GM10248 (cell line): ENCODE measurements around the gene EGLN2.
"Not testable (repeated sequence)": the region's sequence is repeated elsewhere in the genome, so short reads cannot be mapped to it uniquely, and the experiment has no call there.

Source experiments
- CTCF ChIA-PET: fragments of 300-600 bp; sonication (Branson Sonifier 250); formaldehyde crosslinking; extraction: SDS; loops from one replicate; lab custom pipeline; 2021; ENCODE audit warnings: antibody characterized with exemption; lab: Yijun Ruan, JAX
- POLR2A ChIA-PET: fragments of 350-650 bp; sonication (Branson Sonifier 250); formaldehyde crosslinking; extraction: SDS; loops from one replicate; lab custom pipeline; 2020; ENCODE audit warnings: antibody characterized with exemption; lab: Yijun Ruan, JAX
- DNase-seq: peaks from one replicate; pipeline ENCODE4 v3.0.0; 2012; ENCODE audit errors: extremely low spot score
- TF ChIP-seq, protein P1 (sequence below): IDR thresholded peaks from 2 replicates; pipeline ENCODE4 v1.5.1; 2012; ENCODE audit warnings: mild to moderate bottlenecking, low read depth; ENCODE audit errors: extremely low read depth, missing control alignments, control extremely low read depth

The EGLN2 gene

DNA sequence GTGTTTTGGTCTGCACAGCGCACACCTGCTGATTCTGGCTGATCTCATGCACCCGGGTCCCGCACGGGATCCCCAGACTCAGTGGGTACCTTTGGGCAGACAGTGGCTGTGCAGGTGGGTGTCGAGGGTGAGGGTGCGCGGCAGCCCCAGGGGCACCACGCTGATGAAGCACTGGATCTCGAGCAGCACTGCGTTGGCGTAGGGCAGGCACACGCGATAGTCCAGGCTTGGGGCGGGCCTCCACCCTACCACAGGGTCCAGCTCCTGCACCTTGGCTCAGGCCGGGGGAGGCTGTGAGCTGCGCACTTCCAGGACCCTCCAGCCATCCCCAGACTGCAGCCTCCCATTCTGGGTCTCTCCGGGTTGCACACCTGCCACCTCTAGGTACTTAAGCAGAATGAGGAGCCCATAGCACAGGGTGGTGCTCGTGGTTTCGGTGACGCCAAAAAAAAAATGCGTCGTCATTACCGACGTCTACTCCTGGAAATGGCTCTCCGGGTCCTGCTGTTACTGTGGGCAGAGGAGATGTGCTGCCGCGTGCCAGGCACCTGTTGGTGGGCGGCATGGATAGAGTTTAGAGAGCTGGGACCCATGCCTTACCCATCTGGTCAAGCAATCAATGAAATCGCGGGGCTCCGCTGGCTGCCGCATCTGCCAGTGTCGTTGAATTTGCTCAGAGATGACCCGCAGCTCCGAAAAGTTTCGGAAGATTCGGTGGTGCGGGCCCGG, 10.5 kb downstream of the EGLN2 start:
- CTCF ChIA-PET = interaction anchor here (0.8 to 2.2 kb wide), 3 partner anchors 10 to 146 kb away, joined by 3 to 9 read pairs (median 4); no protein-coding TSS in a partner anchor
- POLR2A ChIA-PET = no interaction called here
- TF ChIP-seq, protein P1, sequence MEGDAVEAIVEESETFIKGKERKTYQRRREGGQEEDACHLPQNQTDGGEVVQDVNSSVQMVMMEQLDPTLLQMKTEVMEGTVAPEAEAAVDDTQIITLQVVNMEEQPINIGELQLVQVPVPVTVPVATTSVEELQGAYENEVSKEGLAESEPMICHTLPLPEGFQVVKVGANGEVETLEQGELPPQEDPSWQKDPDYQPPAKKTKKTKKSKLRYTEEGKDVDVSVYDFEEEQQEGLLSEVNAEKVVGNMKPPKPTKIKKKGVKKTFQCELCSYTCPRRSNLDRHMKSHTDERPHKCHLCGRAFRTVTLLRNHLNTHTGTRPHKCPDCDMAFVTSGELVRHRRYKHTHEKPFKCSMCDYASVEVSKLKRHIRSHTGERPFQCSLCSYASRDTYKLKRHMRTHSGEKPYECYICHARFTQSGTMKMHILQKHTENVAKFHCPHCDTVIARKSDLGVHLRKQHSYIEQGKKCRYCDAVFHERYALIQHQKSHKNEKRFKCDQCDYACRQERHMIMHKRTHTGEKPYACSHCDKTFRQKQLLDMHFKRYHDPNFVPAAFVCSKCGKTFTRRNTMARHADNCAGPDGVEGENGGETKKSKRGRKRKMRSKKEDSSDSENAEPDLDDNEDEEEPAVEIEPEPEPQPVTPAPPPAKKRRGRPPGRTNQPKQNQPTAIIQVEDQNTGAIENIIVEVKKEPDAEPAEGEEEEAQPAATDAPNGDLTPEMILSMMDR = no peak
- no peak for DNase-seq

DNA sequence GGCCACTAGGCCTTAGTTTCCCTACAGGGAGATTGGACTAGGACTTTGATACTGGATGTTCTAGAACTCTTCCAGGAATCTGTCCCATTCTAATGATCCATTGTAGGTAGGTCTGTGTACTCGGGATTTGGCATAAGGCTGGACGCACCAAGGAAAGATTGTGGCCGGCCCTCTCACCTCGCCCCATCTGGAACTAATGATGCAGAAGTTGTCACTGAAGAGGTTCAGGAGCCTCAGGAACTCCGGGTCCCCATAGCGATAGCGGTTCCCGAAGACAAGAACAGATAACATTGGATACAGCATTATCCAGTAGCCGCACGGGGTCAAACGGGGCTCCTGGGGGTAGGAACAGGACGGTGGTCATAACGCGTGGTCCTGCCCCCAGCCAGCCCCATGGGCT, 11.2 kb downstream of the EGLN2 start:
- TF ChIP-seq, protein P1 = no peak
- POLR2A ChIA-PET = no interaction called here
- DNase-seq = no peak
- CTCF ChIA-PET = interaction anchor here (0.8 kb wide), 1 partner anchor 9 kb away, joined by 3 read pairs; no protein-coding TSS in a partner anchor

DNA sequence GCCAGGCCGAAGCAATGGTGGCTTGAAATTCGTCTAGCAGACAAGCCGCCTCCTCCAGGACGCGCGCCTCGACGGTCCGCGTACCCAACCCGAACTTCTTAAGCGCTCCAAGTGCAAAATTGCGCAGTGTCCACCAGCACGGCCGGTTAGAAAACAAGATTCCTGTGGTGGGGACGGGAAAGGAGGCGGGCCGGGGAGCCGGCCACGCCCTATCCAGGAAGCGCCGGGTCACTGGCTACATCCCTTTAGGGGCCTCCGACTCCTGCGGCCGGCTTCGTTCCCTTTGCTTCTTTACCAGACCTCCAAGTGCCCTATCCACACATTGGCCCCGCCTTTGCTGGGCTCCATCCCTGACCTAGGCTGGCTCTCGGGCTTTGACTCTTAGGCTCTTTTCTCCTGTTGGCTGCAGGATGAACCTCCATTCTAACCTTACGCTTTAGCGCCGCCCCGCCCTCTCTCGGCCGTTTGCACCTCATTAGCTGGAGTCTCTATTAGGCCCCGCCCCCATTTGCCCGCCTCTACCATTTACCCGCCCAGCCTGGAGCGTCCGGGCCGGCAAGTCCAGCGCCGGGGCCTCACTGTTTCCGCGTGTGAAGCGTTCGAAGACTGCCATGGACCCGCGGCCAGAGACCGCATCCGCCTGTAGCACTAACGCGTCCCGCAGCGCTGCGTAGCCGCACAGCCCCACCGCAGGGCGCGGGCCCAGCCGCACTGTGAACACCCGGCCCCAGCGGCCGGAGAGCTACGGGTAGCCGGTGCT, 11.8 kb downstream of the EGLN2 start:
- POLR2A ChIA-PET, DNase-seq: not testable (repeated sequence)
- CTCF ChIA-PET = interaction anchor here (0.8 kb wide), 1 partner anchor 148 kb away, joined by 3 read pairs; no protein-coding TSS in a partner anchor

DNA sequence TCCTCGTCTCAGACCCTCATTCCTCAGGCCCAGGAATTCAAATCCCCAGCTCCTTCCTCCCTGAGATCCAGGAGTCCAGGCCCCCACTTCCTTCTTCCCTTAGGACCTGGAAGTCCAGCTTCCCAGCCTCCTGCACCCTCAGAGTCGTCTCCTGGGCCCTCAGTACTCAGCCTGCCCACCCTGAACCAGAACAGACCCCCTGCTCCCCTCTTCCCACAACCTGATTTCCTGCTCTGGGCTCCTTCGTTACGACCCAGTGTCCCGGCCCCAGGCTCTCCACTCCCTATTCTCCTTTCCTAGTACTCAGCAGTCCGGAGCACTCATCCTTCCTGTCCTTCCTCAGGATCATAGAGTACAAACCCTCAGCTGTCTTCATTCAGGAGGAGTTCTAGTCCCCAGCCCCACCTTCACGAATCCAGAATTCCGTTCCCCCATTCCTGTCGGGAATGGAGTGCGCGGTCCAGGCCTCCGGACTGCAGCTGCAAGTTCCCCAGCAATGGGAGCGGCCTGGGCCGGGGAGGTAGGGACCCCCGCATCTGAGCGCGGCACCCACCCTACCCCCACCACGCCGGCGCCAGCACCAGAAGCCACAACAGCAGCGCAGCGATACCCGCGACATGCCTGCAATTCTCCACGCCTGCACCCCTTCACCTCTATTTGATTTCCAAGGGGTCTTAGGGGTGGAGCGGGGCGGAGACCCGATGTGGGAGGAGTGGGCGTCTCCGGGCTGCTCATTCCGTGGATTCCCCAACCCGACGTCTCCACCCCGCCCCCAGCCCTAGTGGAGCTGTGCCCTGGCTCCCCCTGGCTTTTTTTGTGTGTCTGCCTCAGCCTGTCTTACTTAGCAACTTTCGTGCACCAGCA, 12.7 kb downstream of the EGLN2 start:
- POLR2A ChIA-PET = no interaction called here
- DNase-seq = no peak
- TF ChIP-seq, protein P1 = peak; percentile 20
- CTCF ChIA-PET = interaction anchor here (0.8 kb wide), 1 partner anchor 148 kb away, joined by 3 read pairs; no protein-coding TSS in a partner anchor

DNA sequence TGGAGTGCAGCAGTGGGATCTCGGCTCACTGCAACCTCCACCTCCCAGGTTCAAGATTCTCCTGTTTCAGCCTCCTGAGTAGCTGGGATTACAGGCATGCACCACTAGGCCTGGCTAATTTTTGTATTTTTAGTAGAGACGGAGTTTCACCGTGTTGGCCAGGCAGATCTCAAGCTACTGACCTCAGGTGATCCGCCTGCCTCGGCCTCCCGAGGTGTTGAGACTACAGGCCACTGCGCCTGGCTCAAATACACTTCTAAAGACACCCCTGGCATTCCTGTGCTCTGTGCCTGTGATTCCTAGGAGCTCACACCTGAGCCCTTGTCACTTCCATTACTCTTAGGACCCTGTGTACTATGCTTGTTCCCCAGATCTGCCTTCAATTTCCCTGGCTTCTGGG, 13.6 kb downstream of the EGLN2 start:
- POLR2A ChIA-PET, CTCF ChIA-PET, DNase-seq: not testable (repeated sequence)

DNA sequence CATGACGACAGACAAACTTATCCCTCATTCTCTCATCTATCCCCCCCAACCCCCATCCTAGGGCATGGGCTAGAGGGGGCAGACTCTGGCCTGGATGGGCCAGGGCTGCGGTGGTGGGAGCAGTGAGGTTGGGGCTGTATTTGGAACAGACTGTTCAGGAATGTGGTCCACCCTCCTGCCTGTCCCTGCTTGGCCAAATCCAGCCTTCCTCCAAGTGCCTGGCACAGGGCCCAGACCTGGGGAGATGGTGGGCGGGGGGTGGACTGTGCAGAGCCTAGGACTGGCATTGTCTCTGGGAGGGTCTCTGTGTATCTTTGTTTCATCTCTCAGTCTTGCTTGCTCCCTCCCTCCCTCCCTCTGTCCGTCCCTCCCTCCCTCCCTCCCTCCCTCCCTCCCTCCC, 14.2 kb downstream of the EGLN2 start:
- ChIA-PET CTCF (no interaction called here), POLR2A (no interaction called here)
- TF ChIP-seq, protein P1 = no peak
- no peak for DNase-seq

DNA sequence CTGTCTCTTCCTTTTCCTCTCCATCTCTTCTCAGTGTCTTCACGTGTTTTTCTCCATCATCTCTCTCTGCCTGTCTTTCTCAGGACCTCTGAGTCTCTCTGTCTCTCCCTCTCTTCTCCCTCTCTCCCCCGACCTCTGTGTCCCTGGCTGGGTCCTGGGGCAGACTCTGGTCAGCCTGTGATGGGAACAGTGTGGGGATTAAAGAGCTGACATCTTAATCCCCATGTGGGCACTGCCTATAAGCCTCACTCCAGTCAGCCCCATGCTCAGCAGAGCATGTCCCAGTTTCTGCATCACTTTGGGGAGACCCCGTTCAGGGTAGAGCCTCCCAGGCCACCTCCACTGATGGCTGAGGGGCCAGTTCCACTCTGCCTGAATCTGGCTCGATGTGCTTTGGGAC, 16.2 kb downstream of the EGLN2 start:
- POLR2A ChIA-PET = no interaction called here
- DNase-seq = no peak
- CTCF ChIA-PET = interaction anchor here (1.3 kb wide), 1 partner anchor 152 kb away, joined by 3 read pairs; no protein-coding TSS in a partner anchor
- TF ChIP-seq, protein P1 = no peak
